B cell (primary cell): Measurements from ENCODE around the gene KDELR3.

ENCODE experiments used
- EZH2 ChIP-seq: IDR thresholded peaks from 2 replicates; pipeline ENCODE4 v1.6.1; 2012; ENCODE audit warnings: borderline replicate concordance, low read depth, mild to moderate bottlenecking, moderate library complexity, low read length; ENCODE audit not compliant: insufficient read depth, poor library complexity, severe bottlenecking
- TF ChIP-seq, protein P1 (sequence below): fragments of 200-600 bp; IDR thresholded peaks from one replicate; pipeline ENCODE4 v1.8.0; 2022; ENCODE audit warnings: antibody characterized with exemption, mild to moderate bottlenecking

DNA sequence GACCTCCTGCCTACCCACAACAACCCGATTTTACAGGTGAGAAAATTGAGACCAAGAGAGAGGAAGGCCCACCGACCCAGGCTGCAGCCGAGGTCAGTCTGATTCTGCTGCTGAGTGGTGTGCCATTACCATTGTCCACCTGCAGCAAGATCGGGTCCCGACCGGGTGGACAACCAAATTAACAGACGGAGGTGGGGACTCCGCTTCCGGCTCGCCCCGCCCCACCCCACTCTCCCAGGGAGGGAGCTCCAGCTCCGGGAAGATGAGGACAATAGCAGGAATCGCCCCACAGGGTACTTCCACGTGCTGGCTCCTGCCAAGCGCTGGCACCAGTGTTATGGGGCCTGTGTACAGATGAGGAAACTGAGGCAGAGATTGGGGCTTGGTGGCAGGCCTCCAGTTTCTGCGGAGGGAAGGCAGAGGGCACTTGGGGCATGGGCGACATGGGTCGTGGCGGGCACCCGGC lies 425 bp upstream of the KDELR3 start:
- TF ChIP-seq, protein P1, sequence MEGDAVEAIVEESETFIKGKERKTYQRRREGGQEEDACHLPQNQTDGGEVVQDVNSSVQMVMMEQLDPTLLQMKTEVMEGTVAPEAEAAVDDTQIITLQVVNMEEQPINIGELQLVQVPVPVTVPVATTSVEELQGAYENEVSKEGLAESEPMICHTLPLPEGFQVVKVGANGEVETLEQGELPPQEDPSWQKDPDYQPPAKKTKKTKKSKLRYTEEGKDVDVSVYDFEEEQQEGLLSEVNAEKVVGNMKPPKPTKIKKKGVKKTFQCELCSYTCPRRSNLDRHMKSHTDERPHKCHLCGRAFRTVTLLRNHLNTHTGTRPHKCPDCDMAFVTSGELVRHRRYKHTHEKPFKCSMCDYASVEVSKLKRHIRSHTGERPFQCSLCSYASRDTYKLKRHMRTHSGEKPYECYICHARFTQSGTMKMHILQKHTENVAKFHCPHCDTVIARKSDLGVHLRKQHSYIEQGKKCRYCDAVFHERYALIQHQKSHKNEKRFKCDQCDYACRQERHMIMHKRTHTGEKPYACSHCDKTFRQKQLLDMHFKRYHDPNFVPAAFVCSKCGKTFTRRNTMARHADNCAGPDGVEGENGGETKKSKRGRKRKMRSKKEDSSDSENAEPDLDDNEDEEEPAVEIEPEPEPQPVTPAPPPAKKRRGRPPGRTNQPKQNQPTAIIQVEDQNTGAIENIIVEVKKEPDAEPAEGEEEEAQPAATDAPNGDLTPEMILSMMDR: no peak
- TF ChIP-seq EZH2: no peak
